B cell (primary cell): ENCODE measurements around the gene SFXN5. TPM values are rescaled to one million over a fixed set of nuclear protein-coding genes. Genes with fewer than 3 reads are reported as not detected.

Experiments
- ATAC-seq: fragments of 200-7000 bp; cut with Tn5 transposase; one replicate; pipeline ENCODE4 v1.10.0; 2021; ENCODE audit warnings: low read depth, mild to moderate bottlenecking, moderate number of reproducible peaks, moderate library complexity
- CTCF ChIA-PET: fragments of 350-600 bp; sonication (Branson Sonifier 250); formaldehyde crosslinking; loops from one replicate; lab custom pipeline; 2021; ENCODE audit warnings: antibody characterized with exemption, inconsistent platforms; lab: Charles Lee
- POLR2A ChIA-PET: fragments of 350-600 bp; sonication (Branson Sonifier 250); formaldehyde crosslinking; loops from one replicate; lab custom pipeline; 2021; ENCODE audit warnings: antibody characterized with exemption; lab: Charles Lee
- DNase-seq: peaks from one replicate; pipeline ENCODE4 v3.0.0; 2013
- H2AFZ ChIP-seq: 2 replicates; pipeline ENCODE4 v1.6.1; 2012; ENCODE audit warnings: mild to moderate bottlenecking, low read depth, low read length; ENCODE audit not compliant: insufficient read depth, poor library complexity, severe bottlenecking
- H3K27ac ChIP-seq, 2 donors: 1 replicate in 1 of 2; 2 replicates in 1 of 2; pipeline ENCODE4 v1.5.1; 2012 to 2013; ENCODE audit warnings: low read length in 2 of 2, mild to moderate bottlenecking in 2 of 2, moderate library complexity in 1 of 2
- H3K27me3 ChIP-seq, 4 experiments: fragments of 200-600 bp in 1 of 4; sonication (generic) in 1 of 4; replicated peaks in 1 of 4; 1 replicate in 2 of 4; 2 replicates in 2 of 4; pipeline versions ENCODE4 v1.6.1 to v1.7.0; 2013 to 2016; ENCODE audit warnings: low read length in 3 of 4, mild to moderate bottlenecking in 2 of 4, mixed read lengths in 1 of 4, moderate library complexity in 1 of 4; ENCODE audit not compliant: insufficient read depth in 4 of 4, control insufficient read depth in 3 of 4; ENCODE audit errors: control extremely low read depth in 1 of 4
- H3K36me3 ChIP-seq, 2 experiments: replicated peaks in 1 of 2; 1 replicate in 1 of 2; 2 replicates in 1 of 2; pipeline versions ENCODE4 v1.6.1 to v1.7.1; 2013; ENCODE audit warnings: low read length in 1 of 2; ENCODE audit not compliant: insufficient read depth in 2 of 2, control insufficient read depth in 1 of 2; ENCODE audit errors: control extremely low read depth in 1 of 2, extremely low read depth in 1 of 2
- H3K4me1 ChIP-seq, 2 donors: fragments of 200-600 bp in 1 of 2; sonication (generic) in 1 of 2; 1 replicate in 1 of 2; 2 replicates in 1 of 2; pipeline versions ENCODE4 v1.5.1 to v1.6.1; 2013 to 2017; ENCODE audit warnings: low read length in 2 of 2; ENCODE audit not compliant: control insufficient read depth in 2 of 2, insufficient read depth in 2 of 2
- H3K4me2 ChIP-seq: replicated peaks from 2 replicates; pipeline ENCODE3; 2012; ENCODE audit warnings: mild to moderate bottlenecking, low read depth, low read length; ENCODE audit not compliant: poor library complexity, severe bottlenecking
- H3K4me3 ChIP-seq, 5 experiments: fragments of 200-600 bp in 1 of 5; sonication (generic) in 1 of 5; 1 replicate in 3 of 5; 2 replicates in 2 of 5; pipeline versions ENCODE4 v1.5.1 to v1.7.0; 2011 to 2016; ENCODE audit warnings: low read length in 4 of 5, mild to moderate bottlenecking in 4 of 5, low read depth in 2 of 5, control low read depth in 1 of 5, moderate library complexity in 1 of 5; ENCODE audit not compliant: insufficient read depth in 1 of 5; ENCODE audit errors: control extremely low read depth in 1 of 5, extremely low read depth in 1 of 5
- H3K79me2 ChIP-seq: fragments of 200-600 bp; sonication (generic); one replicate; pipeline ENCODE4 v1.6.0; 2016; ENCODE audit warnings: low read length; ENCODE audit not compliant: control insufficient read depth, insufficient read depth
- H3K9ac ChIP-seq: fragments of 200-600 bp; sonication (generic); 2 replicates; pipeline ENCODE4 v1.6.1; 2017; ENCODE audit warnings: mild to moderate bottlenecking, low read length, moderate library complexity
- H3K9me3 ChIP-seq, 3 donors: one replicate each; pipeline versions ENCODE4 v1.6.1 to v1.7.1; 2013; ENCODE audit warnings: low read length in 2 of 3; ENCODE audit not compliant: control insufficient read depth in 2 of 3, insufficient read depth in 1 of 3; ENCODE audit errors: control extremely low read depth in 1 of 3
- H4K20me1 ChIP-seq: 2 replicates; pipeline ENCODE4 v1.6.0; 2012; ENCODE audit warnings: mild to moderate bottlenecking, low read length; ENCODE audit not compliant: insufficient read depth, control insufficient read depth, poor library complexity, severe bottlenecking
- H3K27ac Mint-ChIP-seq: one replicate; pipeline ENCODE4 v1.8.0; 2021; ENCODE audit warnings: mixed read lengths
- H3K27me3 Mint-ChIP-seq: one replicate; pipeline ENCODE4 v1.8.0; 2021; ENCODE audit warnings: mixed read lengths
- H3K4me1 Mint-ChIP-seq: one replicate; pipeline ENCODE4 v1.8.0; 2021; ENCODE audit warnings: mixed read lengths
- H3K4me3 Mint-ChIP-seq: one replicate; pipeline ENCODE4 v1.8.0; 2021; ENCODE audit warnings: mixed read lengths
- H3K9me3 Mint-ChIP-seq: one replicate; pipeline ENCODE4 v1.8.0; 2022; ENCODE audit warnings: mixed read lengths; ENCODE audit not compliant: insufficient read depth
- EZH2 ChIP-seq: IDR thresholded peaks from 2 replicates; pipeline ENCODE4 v1.6.1; 2012; ENCODE audit warnings: borderline replicate concordance, low read depth, mild to moderate bottlenecking, moderate library complexity, low read length; ENCODE audit not compliant: insufficient read depth, poor library complexity, severe bottlenecking
- WGBS: methylation state at CpG from one replicate; pipeline ENCODE4 v1.1.5; 2013; ENCODE audit warnings: missing lambda C conversion rate; ENCODE audit not compliant: insufficient coverage; 5-methylcytosine and 5-hydroxymethylcytosine counted together
- intact Hi-C: fragments of 100-400 bp; cut with micrococcal nuclease; formaldehyde crosslinking; loops from one replicate; pipeline ENCODE4 v1.10.0; 2022
- polyA plus RNA-seq: library from polyadenylated mRNA; depleted of rRNA; stranded (reverse); fragments of >200 nt; gene quantifications from 2 replicates; pipeline ENCODE4 v1.2.3, GENCODE V29; 2012
- total RNA-seq, 2 donors: library from RNA; stranded (reverse); fragments of 120-200 nt in 1 of 2; gene quantifications; 1 replicate in 1 of 2; 2 replicates in 1 of 2; pipeline versions ENCODE4 v1.2.3 to v1.2.4, GENCODE V29; 2013 to 2022
- TF ChIP-seq, protein P1 (sequence below): fragments of 200-600 bp; IDR thresholded peaks from one replicate; pipeline ENCODE4 v1.8.0; 2022; ENCODE audit warnings: antibody characterized with exemption, mild to moderate bottlenecking

Gene SFXN5
- total and polyA plus RNA-seq, 2 donors (not counting 1 experiment from before 2014, with no cell fraction given) = 8.0 to 16.9 TPM

DNA sequence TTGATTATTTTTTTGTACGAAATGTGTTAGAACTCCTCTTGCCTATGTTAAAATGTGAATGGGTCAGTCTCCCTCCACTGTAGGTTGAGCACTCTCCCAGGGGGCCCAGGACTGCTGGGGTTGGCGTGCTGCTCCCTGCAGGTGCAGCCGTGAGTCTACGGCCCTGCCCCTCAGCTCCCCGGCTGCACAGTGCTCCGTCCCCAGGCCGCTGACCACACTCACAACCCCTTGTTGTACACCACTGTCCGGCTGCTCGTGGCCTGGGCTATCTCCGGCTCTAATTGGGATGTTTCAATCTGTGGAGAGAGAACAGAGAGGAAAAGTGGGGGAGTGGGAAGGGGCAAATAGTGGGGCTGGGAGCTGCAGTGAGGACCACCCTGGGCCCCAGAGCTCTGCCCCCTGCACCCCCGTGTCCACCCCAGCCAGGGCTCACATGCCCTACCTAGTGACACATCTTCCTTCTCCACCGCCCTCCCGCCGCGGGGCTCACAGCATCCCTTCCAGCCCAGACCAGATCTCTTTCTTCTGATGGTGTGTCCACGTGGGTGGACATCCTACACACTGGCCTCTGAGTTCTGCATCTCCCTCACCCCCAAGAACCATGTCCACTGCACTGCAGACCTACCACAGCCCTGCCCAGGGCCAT is 126.6 kb downstream of the SFXN5 start:
- Mint-ChIP-seq H3K27me3 (no peaks in the 10 kb centered on the region), H3K27ac (no peak overlapping the region), H3K4me1 (no peaks in the 10 kb centered on the region), H3K9me3 (no peaks in the 10 kb centered on the region), H3K4me3 (no peak overlapping the region)
- Histone ChIP-seq H3K4me3 (no peak overlapping the region), H3K36me3 (no peaks in the 10 kb centered on the region), H3K27ac (no peak overlapping the region), H3K79me2 (no peaks in the 10 kb centered on the region), H2AFZ (no peak overlapping the region), H3K4me2 (no peak overlapping the region), H3K9ac (no peak overlapping the region), H4K20me1 (no peaks in the 10 kb centered on the region), H3K9me3 (no peaks in the 10 kb centered on the region), H3K4me1 (no peaks in the 10 kb centered on the region), H3K27me3 (no peaks in the 10 kb centered on the region)
- intact Hi-C loops = no loop called here
- 94% methylated on average over 9 of the region's 16 CpGs for WGBS
- TF ChIP-seq, protein P1, sequence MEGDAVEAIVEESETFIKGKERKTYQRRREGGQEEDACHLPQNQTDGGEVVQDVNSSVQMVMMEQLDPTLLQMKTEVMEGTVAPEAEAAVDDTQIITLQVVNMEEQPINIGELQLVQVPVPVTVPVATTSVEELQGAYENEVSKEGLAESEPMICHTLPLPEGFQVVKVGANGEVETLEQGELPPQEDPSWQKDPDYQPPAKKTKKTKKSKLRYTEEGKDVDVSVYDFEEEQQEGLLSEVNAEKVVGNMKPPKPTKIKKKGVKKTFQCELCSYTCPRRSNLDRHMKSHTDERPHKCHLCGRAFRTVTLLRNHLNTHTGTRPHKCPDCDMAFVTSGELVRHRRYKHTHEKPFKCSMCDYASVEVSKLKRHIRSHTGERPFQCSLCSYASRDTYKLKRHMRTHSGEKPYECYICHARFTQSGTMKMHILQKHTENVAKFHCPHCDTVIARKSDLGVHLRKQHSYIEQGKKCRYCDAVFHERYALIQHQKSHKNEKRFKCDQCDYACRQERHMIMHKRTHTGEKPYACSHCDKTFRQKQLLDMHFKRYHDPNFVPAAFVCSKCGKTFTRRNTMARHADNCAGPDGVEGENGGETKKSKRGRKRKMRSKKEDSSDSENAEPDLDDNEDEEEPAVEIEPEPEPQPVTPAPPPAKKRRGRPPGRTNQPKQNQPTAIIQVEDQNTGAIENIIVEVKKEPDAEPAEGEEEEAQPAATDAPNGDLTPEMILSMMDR = no peak
- TF ChIP-seq EZH2 = no peak
- no peak for DNase-seq
- CTCF ChIA-PET = no interaction called here
- ATAC-seq = no peak
- POLR2A ChIA-PET = no interaction called here

DNA sequence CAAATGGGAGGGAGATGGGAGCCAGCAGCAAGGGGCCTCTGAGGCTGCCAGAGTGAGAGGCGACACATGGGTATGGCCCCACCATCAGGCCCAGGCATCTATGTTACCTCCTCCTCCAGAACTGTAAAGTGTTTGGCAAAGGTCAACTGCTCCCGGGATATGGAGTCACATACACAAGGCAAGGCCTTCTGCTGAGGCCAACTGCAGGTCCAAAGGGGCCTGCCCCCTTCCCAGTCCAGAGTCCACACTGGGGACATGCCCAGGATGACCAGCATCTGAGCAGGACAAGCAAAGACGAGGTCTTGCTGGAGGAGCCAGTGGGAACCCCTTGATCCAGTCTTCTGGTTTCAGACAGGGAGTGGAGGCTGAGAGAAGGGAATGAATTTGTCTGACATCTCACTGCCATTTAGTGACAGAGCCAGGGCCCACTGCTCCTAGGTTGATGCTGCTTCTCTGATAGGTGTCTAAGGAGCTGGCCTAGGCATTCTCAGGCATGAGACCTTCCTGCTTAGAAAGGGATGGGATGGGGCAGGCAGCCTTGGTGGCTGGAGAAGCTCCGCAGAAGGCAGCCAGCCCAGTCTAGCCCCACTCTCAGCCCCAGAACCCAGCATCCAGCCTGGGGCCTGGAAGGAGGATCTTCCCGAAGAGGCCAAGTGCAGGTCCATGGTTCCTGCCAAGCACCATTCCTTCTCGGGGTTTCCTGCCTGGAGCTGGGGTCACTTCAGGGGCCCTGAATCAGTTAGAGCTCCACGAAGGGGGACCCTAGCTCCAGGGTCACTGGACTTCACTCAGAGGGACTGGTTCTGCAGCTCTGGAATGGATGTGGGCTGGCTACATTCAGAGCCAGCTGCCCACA is 127.7 kb downstream of the SFXN5 start:
- Histone ChIP-seq H2AFZ (no peak overlapping the region), H3K9me3 (no peaks in the 10 kb centered on the region), H3K27ac (no peak overlapping the region), H3K36me3 (no peaks in the 10 kb centered on the region), H3K4me2 (no peak overlapping the region), H3K4me1 (no peaks in the 10 kb centered on the region), H3K9ac (no peak overlapping the region), H3K27me3 (no peaks in the 10 kb centered on the region), H4K20me1 (no peaks in the 10 kb centered on the region), H3K4me3 (no peak overlapping the region), H3K79me2 (no peaks in the 10 kb centered on the region)
- H3K27me3 Mint-ChIP-seq = no peaks in the 10 kb centered on the region
- DNase-seq (no peak), ATAC-seq (no peak)
- no peaks in the 10 kb centered on the region for H3K4me1 Mint-ChIP-seq
- ChIA-PET POLR2A (no interaction called here), CTCF (no interaction called here)
- intact Hi-C loops = no loop called here
- H3K9me3 Mint-ChIP-seq = no peaks in the 10 kb centered on the region
- no peak overlapping the region for H3K27ac Mint-ChIP-seq
- WGBS = 95% methylated on average over 6 of the region's 7 CpGs
- TF ChIP-seq, protein P1 = no peak
- no peak for TF ChIP-seq EZH2
- H3K4me3 Mint-ChIP-seq = no peak overlapping the region
